Prostate gland (tissue), 2 donors: Measurements from ENCODE around the gene CDH11. TPM values are rescaled to one million over a fixed set of nuclear protein-coding genes. Genes with fewer than 3 reads are reported as not detected.

ENCODE experiments used
- DNase-seq: peaks from one replicate; pipeline ENCODE4 v3.0.0-alpha.2; 2019; ENCODE audit warnings: low spot score
- H3K27ac ChIP-seq, 2 donors: fragments of 200-600 bp; sonication (generic); 2 replicates each; pipeline ENCODE4 v1.5.1; 2017 to 2019
- H3K27me3 ChIP-seq: fragments of 200-600 bp; sonication (generic); replicated peaks from 2 replicates; pipeline ENCODE4 v1.5.1; 2019; ENCODE audit not compliant: insufficient read depth
- H3K36me3 ChIP-seq, 2 donors: fragments of 200-600 bp; sonication (generic); 1 replicate in 1 of 2; 2 replicates in 1 of 2; pipeline versions ENCODE4 v1.5.1 to v1.8.1; 2017 to 2019
- H3K4me1 ChIP-seq: fragments of 200-600 bp; sonication (generic); replicated peaks from 2 replicates; pipeline ENCODE4 v1.5.1; 2019
- H3K4me3 ChIP-seq, 2 donors: fragments of 200-600 bp; sonication (generic); 2 replicates each; pipeline ENCODE4 v1.5.1; 2017 to 2019
- H3K9me3 ChIP-seq: fragments of 200-600 bp; sonication (generic); 2 replicates; pipeline ENCODE4 v1.5.1; 2017
- POLR2A ChIP-seq: fragments of 450-650 bp; IDR thresholded peaks from one replicate; pipeline ENCODE4 v1.6.1; 2016; ENCODE audit warnings: antibody characterized with exemption, mild to moderate bottlenecking
- POLR2AphosphoS5 ChIP-seq: sonication (generic); formaldehyde crosslinking; IDR thresholded peaks from one replicate; pipeline ENCODE4 v1.6.1; 2017; ENCODE audit warnings: antibody characterized with exemption
- WGBS: methylation state at CpG from one replicate; pipeline ENCODE4 v1.1.5; 2018; 5-methylcytosine and 5-hydroxymethylcytosine counted together
- intact Hi-C: fragments of 100-400 bp; cut with DNase I; formaldehyde crosslinking; loops from one replicate; pipeline ENCODE4 v1.14.2; 2022
- total RNA-seq, 2 donors: library from RNA; depleted of rRNA; stranded (reverse); fragments of >200 nt; gene quantifications; one replicate each; pipeline ENCODE4 v1.1.0, GENCODE V29; 2016
- TF ChIP-seq, protein P1 (sequence below), 4 experiments: fragments of 200-600 bp in 2 of 4; fragments of 450-650 bp in 2 of 4; sonication (generic) in 2 of 4; IDR thresholded peaks; 1 replicate in 3 of 4; 2 replicates in 1 of 4; pipeline ENCODE4 v1.5.1; 2016 to 2019; ENCODE audit warnings: antibody characterized with exemption in 4 of 4, mild to moderate bottlenecking in 2 of 4, moderate library complexity in 2 of 4

Gene CDH11
- total RNA-seq, 2 donors from 2014 or later = 24.2 to 70.5 TPM

DNA sequence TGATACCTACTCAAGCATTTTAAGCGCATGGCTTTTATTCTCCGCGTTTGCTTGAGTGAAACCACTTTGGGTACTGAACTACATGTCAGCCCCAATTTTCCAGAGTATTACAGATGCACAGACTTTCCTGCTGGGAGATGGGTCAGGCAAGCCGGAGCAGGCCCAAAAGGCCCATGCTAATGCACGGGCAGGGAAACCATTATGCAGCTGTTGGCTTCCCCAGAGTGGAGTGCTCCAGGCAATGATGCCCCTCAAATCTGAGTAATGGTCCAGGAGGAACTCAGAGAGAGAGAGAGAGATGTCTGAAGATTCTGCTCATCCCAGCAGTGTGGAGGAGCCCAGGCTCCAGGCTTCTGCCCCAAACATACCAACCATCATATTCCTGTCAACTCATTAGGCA, 80.2 kb downstream of the CDH11 start:
- H3K4me3 ChIP-seq = no peak overlapping the region

DNA sequence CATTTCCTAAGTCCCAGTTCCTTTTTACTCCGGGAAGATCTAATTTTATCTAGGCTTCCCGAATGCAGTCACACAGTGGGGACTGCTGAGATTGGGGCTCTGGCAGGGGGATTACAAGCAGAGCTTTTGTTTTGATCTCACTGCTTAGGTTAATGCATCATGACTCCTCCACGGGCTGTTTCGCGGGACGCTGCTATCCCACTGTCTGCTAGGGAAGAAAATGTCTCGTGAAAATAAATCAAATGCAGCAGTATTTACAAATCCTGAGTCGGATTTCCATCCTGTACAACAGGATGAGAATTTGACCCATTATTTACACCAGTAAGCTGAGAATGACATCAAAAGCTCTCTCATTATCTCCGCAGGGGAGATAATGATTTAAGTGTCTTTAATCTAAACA, 83.8 kb downstream of the CDH11 start:
- Histone ChIP-seq H3K4me1 (no peaks in the 10 kb centered on the region), H3K27me3 (no peaks in the 10 kb centered on the region), H3K9me3 (no peaks in the 10 kb centered on the region), H3K4me3 (no peak overlapping the region), H3K27ac (no peak overlapping the region), H3K36me3 (no peaks in the 10 kb centered on the region)
- no peak for DNase-seq
- 33% methylated on average over 9 of the region's 9 CpGs for WGBS
- TF ChIP-seq, protein P1, sequence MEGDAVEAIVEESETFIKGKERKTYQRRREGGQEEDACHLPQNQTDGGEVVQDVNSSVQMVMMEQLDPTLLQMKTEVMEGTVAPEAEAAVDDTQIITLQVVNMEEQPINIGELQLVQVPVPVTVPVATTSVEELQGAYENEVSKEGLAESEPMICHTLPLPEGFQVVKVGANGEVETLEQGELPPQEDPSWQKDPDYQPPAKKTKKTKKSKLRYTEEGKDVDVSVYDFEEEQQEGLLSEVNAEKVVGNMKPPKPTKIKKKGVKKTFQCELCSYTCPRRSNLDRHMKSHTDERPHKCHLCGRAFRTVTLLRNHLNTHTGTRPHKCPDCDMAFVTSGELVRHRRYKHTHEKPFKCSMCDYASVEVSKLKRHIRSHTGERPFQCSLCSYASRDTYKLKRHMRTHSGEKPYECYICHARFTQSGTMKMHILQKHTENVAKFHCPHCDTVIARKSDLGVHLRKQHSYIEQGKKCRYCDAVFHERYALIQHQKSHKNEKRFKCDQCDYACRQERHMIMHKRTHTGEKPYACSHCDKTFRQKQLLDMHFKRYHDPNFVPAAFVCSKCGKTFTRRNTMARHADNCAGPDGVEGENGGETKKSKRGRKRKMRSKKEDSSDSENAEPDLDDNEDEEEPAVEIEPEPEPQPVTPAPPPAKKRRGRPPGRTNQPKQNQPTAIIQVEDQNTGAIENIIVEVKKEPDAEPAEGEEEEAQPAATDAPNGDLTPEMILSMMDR (IDR thresholded peaks at IDR 0.05) = no peak
- no peak for TF ChIP-seq POLR2AphosphoS5
- no peak for TF ChIP-seq POLR2A
- intact Hi-C loops = no loop called here

More for the DNA sequence above, 80.2 kb downstream of the CDH11 start:
- no peaks in the 10 kb centered on the region for H3K36me3 ChIP-seq
- intact Hi-C loops = no loop called here
- no peak for DNase-seq
- 88% methylated on average over 5 of the region's 5 CpGs for WGBS
- no peaks in the 10 kb centered on the region for H3K4me1 ChIP-seq
- no peak for TF ChIP-seq POLR2AphosphoS5
- TF ChIP-seq POLR2A = no peak
- TF ChIP-seq, protein P1 (IDR thresholded peaks at IDR 0.05) = no peak
- H3K27ac ChIP-seq = no peak overlapping the region
- H3K9me3 ChIP-seq = no peaks in the 10 kb centered on the region
- H3K27me3 ChIP-seq = no peaks in the 10 kb centered on the region

DNA sequence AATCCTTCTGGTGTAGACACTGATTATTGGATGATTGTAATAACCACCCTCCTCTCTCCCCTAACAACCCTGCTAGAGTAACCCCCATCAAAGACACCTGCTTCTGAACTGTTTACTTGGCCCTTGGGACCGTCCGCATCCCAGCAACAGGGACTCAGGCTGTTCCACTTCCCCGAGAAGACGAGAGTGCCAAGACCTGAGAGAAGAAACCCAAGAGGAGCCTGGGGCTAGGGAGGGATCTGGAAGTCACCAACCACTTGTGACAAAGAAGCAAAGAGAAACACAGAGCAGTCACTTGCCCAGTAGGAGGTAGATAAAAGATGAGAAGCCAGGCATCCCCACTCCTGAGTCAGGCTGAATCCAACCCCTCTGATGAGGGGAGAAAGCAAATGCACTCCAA, 84.3 kb downstream of the CDH11 start:
- no peaks in the 10 kb centered on the region for H3K27me3 ChIP-seq
- no peak overlapping the region for H3K4me3 ChIP-seq
- H3K4me1 ChIP-seq = no peaks in the 10 kb centered on the region
- H3K27ac ChIP-seq = no peak overlapping the region
- H3K36me3 ChIP-seq = no peaks in the 10 kb centered on the region
- no peak for TF ChIP-seq POLR2AphosphoS5
- TF ChIP-seq, protein P1 (IDR thresholded peaks at IDR 0.05) = no peak
- no peak for TF ChIP-seq POLR2A
- intact Hi-C loops = no loop called here
- 58% methylated on average over 4 of the region's 4 CpGs for WGBS
- no peaks in the 10 kb centered on the region for H3K9me3 ChIP-seq
- DNase-seq = no peak

DNA sequence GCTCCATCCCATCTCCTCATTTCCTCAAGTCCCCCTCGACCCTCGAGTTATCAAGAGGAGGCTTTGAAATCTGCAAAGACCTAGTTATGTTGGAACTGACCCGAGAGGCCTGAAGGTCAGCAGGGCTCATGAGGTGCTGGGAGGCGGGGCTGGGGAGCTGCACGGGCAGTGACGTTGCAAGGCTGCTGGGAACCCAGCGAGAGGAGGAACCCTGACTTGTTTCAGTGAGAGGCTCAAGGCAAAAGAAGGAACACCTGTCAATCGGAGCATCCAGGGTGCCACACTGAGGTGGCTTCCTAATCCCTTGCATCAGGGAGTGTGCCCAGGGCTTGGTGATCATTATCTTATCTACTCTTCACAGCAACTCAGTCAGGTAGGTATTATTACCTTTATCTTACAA, 86.9 kb downstream of the CDH11 start:
- 91% methylated on average over 8 of the region's 8 CpGs for WGBS
- no peaks in the 10 kb centered on the region for H3K27me3 ChIP-seq
- TF ChIP-seq POLR2AphosphoS5 (no peak), POLR2A (no peak)
- TF ChIP-seq, protein P1 (IDR thresholded peaks at IDR 0.05) = no peak

DNA sequence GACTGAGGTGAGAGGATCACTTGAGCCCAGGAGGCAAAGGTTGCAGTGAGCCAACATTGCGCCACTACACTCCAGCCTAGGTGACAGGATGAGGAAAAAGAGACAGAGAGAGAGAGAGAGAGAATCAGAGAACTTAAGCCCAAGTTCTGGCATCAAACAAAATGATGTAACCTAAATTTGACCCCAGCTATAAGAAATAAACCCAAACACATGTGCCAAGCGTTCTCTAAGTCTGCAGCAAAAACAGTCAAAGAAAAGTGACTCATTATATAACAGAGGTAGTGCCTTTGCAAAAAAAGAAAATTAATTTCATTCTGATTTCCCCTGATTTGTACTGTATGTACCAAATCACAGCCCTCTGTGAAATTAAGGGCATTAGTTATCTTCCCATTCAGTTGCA, 89.5 kb downstream of the CDH11 start:
- TF ChIP-seq, protein P1 (IDR thresholded peaks at IDR 0.05) = no peak
- TF ChIP-seq POLR2A (no peak), POLR2AphosphoS5 (no peak)
- DNase-seq = no peak
- Histone ChIP-seq H3K27me3 (no peaks in the 10 kb centered on the region), H3K9me3 (no peaks in the 10 kb centered on the region), H3K36me3 (no peaks in the 10 kb centered on the region), H3K27ac (no peak overlapping the region), H3K4me1 (no peaks in the 10 kb centered on the region), H3K4me3 (no peak overlapping the region)
- intact Hi-C loops = no loop called here
- WGBS = 92% methylated on average over 2 of the region's 2 CpGs

More for the DNA sequence above, 86.9 kb downstream of the CDH11 start:
- no peaks in the 10 kb centered on the region for H3K4me1 ChIP-seq
- H3K36me3 ChIP-seq = no peaks in the 10 kb centered on the region
- no peak for DNase-seq
- H3K4me3 ChIP-seq = no peak overlapping the region
- H3K9me3 ChIP-seq = no peaks in the 10 kb centered on the region
- intact Hi-C loops = no loop called here
- H3K27ac ChIP-seq = no peak overlapping the region
